ENCODE results near the gene DSCAML1.

- TF ChIP-seq CTCF (conservative IDR thresholded peaks at IDR 0.05; ENCODE audit: low read depth, low read length), result no peak
- TF ChIP-seq EZH2phosphoT487 (IDR thresholded peaks at IDR 0.05; ENCODE audit: borderline replicate concordance, low read length), result no peak
- no peak for TF ChIP-seq EZH2 (IDR thresholded peaks at IDR 0.05; ENCODE audit: low read length, unreplicated experiment)
Observed at GRCh38 chr11:117743121-117743815, 53.7 kb downstream of the DSCAML1 start.
